ENCODE data around the gene ZFP36. TPM values are rescaled to one million over a fixed set of nuclear protein-coding genes. Genes with fewer than 3 reads are reported as not detected.
"Not testable (repeated sequence)": the region's sequence is repeated elsewhere in the genome, so short reads cannot be mapped to it uniquely, and the experiment has no call there.

The ZFP36 gene
- total RNA-seq, 1 donor from 2014 or later: 4.0 TPM

GRCh38 chr19:39444598-39445195, 38.0 kb downstream of the ZFP36 start:
- Mint-ChIP-seq H3K4me3 (peak overlapping the region; percentile 95), H3K27me3 (ENCODE audit: low read depth) (no peaks in the 10 kb centered on the region), H3K4me1 (peaks cover 39% of the 10 kb centered on the region), H3K9me3 (no peaks in the 10 kb centered on the region), H3K36me3 (ENCODE audit: low read depth) (peaks cover 5% of the 10 kb centered on the region), H3K27ac (ENCODE audit: unreplicated experiment) (peak overlapping the region; percentile 94)
- TF ChIP-seq CTCF (conservative IDR thresholded peaks at IDR 0.05): no peak
- no peak for DNase-seq (ENCODE audit: low read depth, low spot score)

GRCh38 chr19:39445196-39446111, 38.8 kb downstream of the ZFP36 start, which contains the start of gene SUPT5H:
Gene SUPT5H, plus strand, starts transcription at chr19:39445582. Its CDS starts 309 bp downstream, at chr19:39445891.
- peak within 1 kb of the TSS; percentile 95 for H3K4me3 Mint-ChIP-seq
- DNase-seq (ENCODE audit: low read depth, low spot score): peak; percentile 89

GRCh38 chr19:39446365-39447084, 39.9 kb downstream of the ZFP36 start:
- Mint-ChIP-seq H3K36me3 (ENCODE audit: low read depth) (peaks cover 5% of the 10 kb centered on the region), H3K27ac (ENCODE audit: unreplicated experiment) (peak overlapping the region; percentile 94), H3K9me3 (no peaks in the 10 kb centered on the region), H3K27me3 (ENCODE audit: low read depth) (no peaks in the 10 kb centered on the region), H3K4me1 (peaks cover 31% of the 10 kb centered on the region), H3K4me3 (peak overlapping the region; percentile 95)
- no peak for TF ChIP-seq CTCF (conservative IDR thresholded peaks at IDR 0.05)
- DNase-seq (ENCODE audit: low read depth, low spot score): no peak

More at GRCh38 chr19:39445196-39446111, 38.8 kb downstream of the ZFP36 start, which contains the start of gene SUPT5H:
- no peaks in the 10 kb centered on the region for H3K9me3 Mint-ChIP-seq
- no peak for TF ChIP-seq CTCF (conservative IDR thresholded peaks at IDR 0.05)
- peaks cover 32% of the 10 kb centered on the region for H3K4me1 Mint-ChIP-seq
- H3K27me3 Mint-ChIP-seq (ENCODE audit: low read depth): no peaks in the 10 kb centered on the region
- peaks cover 5% of the 10 kb centered on the region for H3K36me3 Mint-ChIP-seq (ENCODE audit: low read depth)
- H3K27ac Mint-ChIP-seq (ENCODE audit: unreplicated experiment): peak within 1 kb of the TSS; percentile 94

GRCh38 chr19:39448271-39448670, 41.6 kb downstream of the ZFP36 start:
- peaks cover 15% of the 10 kb centered on the region for H3K36me3 Mint-ChIP-seq (ENCODE audit: low read depth)
- no peaks in the 10 kb centered on the region for H3K27me3 Mint-ChIP-seq (ENCODE audit: low read depth)
- no peak overlapping the region for H3K27ac Mint-ChIP-seq (ENCODE audit: unreplicated experiment)
- peaks cover 31% of the 10 kb centered on the region for H3K4me1 Mint-ChIP-seq
- H3K9me3 Mint-ChIP-seq: no peaks in the 10 kb centered on the region
- peak overlapping the region; percentile 80 for H3K4me3 Mint-ChIP-seq
- TF ChIP-seq CTCF (conservative IDR thresholded peaks at IDR 0.05): no peak
- no peak for DNase-seq (ENCODE audit: low read depth, low spot score)

GRCh38 chr19:39449116-39449797, 42.6 kb downstream of the ZFP36 start:
- Mint-ChIP-seq H3K27ac (ENCODE audit: unreplicated experiment) (peak overlapping the region; percentile 27), H3K36me3 (ENCODE audit: low read depth) (peaks cover 15% of the 10 kb centered on the region), H3K4me3 (peak overlapping the region; percentile 65), H3K4me1 (peaks cover 31% of the 10 kb centered on the region), H3K27me3 (ENCODE audit: low read depth) (no peaks in the 10 kb centered on the region), H3K9me3 (no peaks in the 10 kb centered on the region)
- DNase-seq (ENCODE audit: low read depth, low spot score): no peak
- no peak for TF ChIP-seq CTCF (conservative IDR thresholded peaks at IDR 0.05)

- H3K9me3 Mint-ChIP-seq; H3K4me3 Mint-ChIP-seq; H3K27ac Mint-ChIP-seq (ENCODE audit: unreplicated experiment); DNase-seq (ENCODE audit: low read depth, low spot score); H3K27me3 Mint-ChIP-seq (ENCODE audit: low read depth): not testable (repeated sequence)
- peaks cover 15% of the 10 kb centered on the region for H3K36me3 Mint-ChIP-seq (ENCODE audit: low read depth)
- H3K4me1 Mint-ChIP-seq: peaks cover 15% of the 10 kb centered on the region
Observed at GRCh38 chr19:39451257-39451656, 44.6 kb downstream of the ZFP36 start.

All from neural crest cell (in vitro differentiated cells).